ENCODE results near the gene ITPRID1. TPM values are rescaled to one million over a fixed set of nuclear protein-coding genes. Genes with fewer than 3 reads are reported as not detected.

ITPRID1 gene
- total and polyA plus RNA-seq, 10 of the 15 experiments (the other 5 are each of a cell fraction or from before 2014, with no cell fraction given): 0.06 TPM; not detected in 9

GRCh38 chr7:31602041-31602625 lies 88.2 kb downstream of the ITPRID1 start:
- no peak overlapping the region for H3K27ac ChIP-seq (ENCODE audit: control insufficient read depth, insufficient read depth)
- no peaks in the 10 kb centered on the region for H3K79me2 ChIP-seq (ENCODE audit: control insufficient read depth, insufficient read depth, low read length)
- H3K4me1 ChIP-seq (ENCODE audit: control insufficient read depth, insufficient read depth, low read length): no peaks in the 10 kb centered on the region
- no peaks in the 10 kb centered on the region for H3K27me3 ChIP-seq (replicated peaks in 1 of 2; ENCODE audit: control insufficient read depth in 2 of 2, insufficient read depth in 2 of 2, low read length in 1 of 2)
- no TSS peak for BruUV-seq (replicated peaks)
- ChIA-PET RAD21 (ENCODE audit: unreplicated experiment) (no interaction called here), CTCF (no interaction called here), POLR2A (no interaction called here), SMC1A (ENCODE audit: uncharacterized antibody, unreplicated experiment) (no interaction called here)
- H3K4me2 ChIP-seq (ENCODE audit: control insufficient read depth, insufficient read depth): no peak overlapping the region
- H3K4me3 ChIP-seq: no peak overlapping the region
- no peak for DNase-seq (ENCODE audit: low read depth, low spot score)
- no peak for FAIRE-seq
- no peak overlapping the region for H2AFZ ChIP-seq (ENCODE audit: control insufficient read depth, low read depth, low read length)
- H3K36me3 ChIP-seq (ENCODE audit: control insufficient read depth in 2 of 2, insufficient read depth in 2 of 2, low read length in 1 of 2): no peaks in the 10 kb centered on the region
- no peaks in the 10 kb centered on the region for H4K20me1 ChIP-seq (ENCODE audit: control insufficient read depth, insufficient read depth)
- intact Hi-C loops (cut with micrococcal nuclease; ENCODE audit: unreplicated experiment) (no loop called here), in situ Hi-C loops (cut with MboI) (no loop called here)
- ATAC-seq: no peak
- no peak overlapping the region for H3K9ac ChIP-seq (ENCODE audit: control insufficient read depth, insufficient read depth, low read length)
- WGBS (ENCODE audit: insufficient coverage, insufficient replicate concordance, low lambda C conversion rate, missing lambda C conversion rate): 37% methylated on average over 5 of the region's 5 CpGs
- H3K9me3 ChIP-seq (replicated peaks; ENCODE audit: control insufficient read depth, insufficient read depth, low read length): no peaks in the 10 kb centered on the region
- no peak for TF ChIP-seq BCL3 (IDR thresholded peaks at IDR 0.05; ENCODE audit: borderline replicate concordance, insufficient read depth, low read depth, low read length, poor library complexity, severe bottlenecking)
- TF ChIP-seq IKZF2 (IDR thresholded peaks at IDR 0.05): no peak
- TF ChIP-seq ATF2 (IDR thresholded peaks at IDR 0.05; ENCODE audit: low read length): no peak
- no peak for TF ChIP-seq SPI1 (IDR thresholded peaks at IDR 0.05; ENCODE audit: borderline replicate concordance, insufficient read depth, low read depth, low read length)
- no peak for TF ChIP-seq SIX5 (IDR thresholded peaks at IDR 0.05; ENCODE audit: low read depth, low read length, severe bottlenecking)
- TF ChIP-seq RCOR1 (conservative IDR thresholded peaks at IDR 0.05; ENCODE audit: low read depth, low read length): no peak
- no peak for TF ChIP-seq ELK1 (IDR thresholded peaks at IDR 0.05; ENCODE audit: low read depth, low read length)
- no peak for TF ChIP-seq JUNB (IDR thresholded peaks at IDR 0.05)
- no peak for TF ChIP-seq HDAC2 (IDR thresholded peaks at IDR 0.05)
- no peak for TF ChIP-seq RAD51 (IDR thresholded peaks at IDR 0.05)
- no peak for TF ChIP-seq ZZZ3 (IDR thresholded peaks at IDR 0.05; ENCODE audit: control insufficient read depth, insufficient read length, low read depth)
- no peak for TF ChIP-seq SRF (IDR thresholded peaks at IDR 0.05; ENCODE audit: low read depth in 2 of 2, low read length in 2 of 2)
- no peak for TF ChIP-seq ZNF207 (IDR thresholded peaks at IDR 0.05; ENCODE audit: borderline replicate concordance)
- TF ChIP-seq KLF5 (IDR thresholded peaks at IDR 0.05; ENCODE audit: partially characterized antibody): no peak
- no peak for TF ChIP-seq EZH2 (IDR thresholded peaks at IDR 0.05; ENCODE audit: borderline replicate concordance, control insufficient read depth, low read depth, low read length)
- TF ChIP-seq, protein P1, sequence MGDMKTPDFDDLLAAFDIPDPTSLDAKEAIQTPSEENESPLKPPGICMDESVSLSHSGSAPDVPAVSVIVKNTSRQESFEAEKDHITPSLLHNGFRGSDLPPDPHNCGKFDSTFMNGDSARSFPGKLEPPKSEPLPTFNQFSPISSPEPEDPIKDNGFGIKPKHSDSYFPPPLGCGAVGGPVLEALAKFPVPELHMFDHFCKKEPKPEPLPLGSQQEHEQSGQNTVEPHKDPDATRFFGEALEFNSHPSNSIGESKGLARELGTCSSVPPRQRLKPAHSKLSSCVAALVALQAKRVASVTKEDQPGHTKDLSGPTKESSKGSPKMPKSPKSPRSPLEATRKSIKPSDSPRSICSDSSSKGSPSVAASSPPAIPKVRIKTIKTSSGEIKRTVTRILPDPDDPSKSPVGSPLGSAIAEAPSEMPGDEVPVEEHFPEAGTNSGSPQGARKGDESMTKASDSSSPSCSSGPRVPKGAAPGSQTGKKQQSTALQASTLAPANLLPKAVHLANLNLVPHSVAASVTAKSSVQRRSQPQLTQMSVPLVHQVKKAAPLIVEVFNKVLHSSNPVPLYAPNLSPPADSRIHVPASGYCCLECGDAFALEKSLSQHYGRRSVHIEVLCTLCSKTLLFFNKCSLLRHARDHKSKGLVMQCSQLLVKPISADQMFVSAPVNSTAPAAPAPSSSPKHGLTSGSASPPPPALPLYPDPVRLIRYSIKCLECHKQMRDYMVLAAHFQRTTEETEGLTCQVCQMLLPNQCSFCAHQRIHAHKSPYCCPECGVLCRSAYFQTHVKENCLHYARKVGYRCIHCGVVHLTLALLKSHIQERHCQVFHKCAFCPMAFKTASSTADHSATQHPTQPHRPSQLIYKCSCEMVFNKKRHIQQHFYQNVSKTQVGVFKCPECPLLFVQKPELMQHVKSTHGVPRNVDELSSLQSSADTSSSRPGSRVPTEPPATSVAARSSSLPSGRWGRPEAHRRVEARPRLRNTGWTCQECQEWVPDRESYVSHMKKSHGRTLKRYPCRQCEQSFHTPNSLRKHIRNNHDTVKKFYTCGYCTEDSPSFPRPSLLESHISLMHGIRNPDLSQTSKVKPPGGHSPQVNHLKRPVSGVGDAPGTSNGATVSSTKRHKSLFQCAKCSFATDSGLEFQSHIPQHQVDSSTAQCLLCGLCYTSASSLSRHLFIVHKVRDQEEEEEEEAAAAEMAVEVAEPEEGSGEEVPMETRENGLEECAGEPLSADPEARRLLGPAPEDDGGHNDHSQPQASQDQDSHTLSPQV (IDR thresholded peaks at IDR 0.05): no peak
- no peak for TF ChIP-seq ETV6 (conservative IDR thresholded peaks at IDR 0.05 in 1 of 2, IDR thresholded peaks at IDR 0.05 in 1 of 2; ENCODE audit: borderline replicate concordance in 1 of 2, low read depth in 1 of 2)
